ENCODE results near the gene C18orf63. TPM values are rescaled to one million over a fixed set of nuclear protein-coding genes. Genes with fewer than 3 reads are reported as not detected.
A peak's percentile ranks its signal among the peaks of the same experiment; 100 is the strongest.
"Not testable (repeated sequence)": the region's sequence is repeated elsewhere in the genome, so short reads cannot be mapped to it uniquely, and the experiment has no call there.

Gene C18orf63
- total RNA-seq, 2 experiments from 2014 or later, result not detected

GRCh38 chr18:74288730-74289129 lies 26.9 kb upstream of the C18orf63 start:
- Mint-ChIP-seq H3K4me1 (ENCODE audit: low read depth) (peaks cover 13% of the 10 kb centered on the region), H3K27me3 (ENCODE audit: low read depth) (no peaks in the 10 kb centered on the region), H3K4me3 (no peak overlapping the region), H3K9me3 (ENCODE audit: insufficient read depth) (no peaks in the 10 kb centered on the region), H3K36me3 (ENCODE audit: low read depth) (peaks cover 2% of the 10 kb centered on the region), H3K27ac (no peak overlapping the region)
- ChIA-PET CTCF (interaction anchor here (0.7 to 1.4 kb wide), 2 partner anchors 21 to 24 kb away, joined by 3 read pairs; no protein-coding TSS in a partner anchor), POLR2A (no interaction called here)
- DNase-seq (no peak), ATAC-seq (no peak)

- Mint-ChIP-seq H3K27ac (no peak overlapping the region), H3K4me1 (ENCODE audit: low read depth) (peaks cover 13% of the 10 kb centered on the region), H3K27me3 (ENCODE audit: low read depth) (no peaks in the 10 kb centered on the region), H3K36me3 (ENCODE audit: low read depth) (peaks cover 2% of the 10 kb centered on the region), H3K4me3 (no peak overlapping the region), H3K9me3 (ENCODE audit: insufficient read depth) (no peaks in the 10 kb centered on the region)
- DNase-seq (no peak), ATAC-seq (no peak)
- ChIA-PET CTCF (interaction anchor here (0.7 kb wide), 1 partner anchor 24 kb away, joined by 3 read pairs; no protein-coding TSS in a partner anchor), POLR2A (no interaction called here)
Observed at GRCh38 chr18:74289137-74289536, 26.5 kb upstream of the C18orf63 start.

GRCh38 chr18:74290021-74290420 lies 25.6 kb upstream of the C18orf63 start:
- Mint-ChIP-seq H3K4me1 (ENCODE audit: low read depth) (peaks cover 13% of the 10 kb centered on the region), H3K36me3 (ENCODE audit: low read depth) (peaks cover 2% of the 10 kb centered on the region), H3K27me3 (ENCODE audit: low read depth) (no peaks in the 10 kb centered on the region), H3K4me3 (peak overlapping the region; percentile 87), H3K9me3 (ENCODE audit: insufficient read depth) (no peaks in the 10 kb centered on the region), H3K27ac (no peak overlapping the region)
- DNase-seq (no peak), ATAC-seq (no peak)
- ChIA-PET POLR2A (no interaction called here), CTCF (interaction anchor here (1.3 kb wide), 1 partner anchor 20 kb away, joined by 4 read pairs; no protein-coding TSS in a partner anchor)

DNA sequence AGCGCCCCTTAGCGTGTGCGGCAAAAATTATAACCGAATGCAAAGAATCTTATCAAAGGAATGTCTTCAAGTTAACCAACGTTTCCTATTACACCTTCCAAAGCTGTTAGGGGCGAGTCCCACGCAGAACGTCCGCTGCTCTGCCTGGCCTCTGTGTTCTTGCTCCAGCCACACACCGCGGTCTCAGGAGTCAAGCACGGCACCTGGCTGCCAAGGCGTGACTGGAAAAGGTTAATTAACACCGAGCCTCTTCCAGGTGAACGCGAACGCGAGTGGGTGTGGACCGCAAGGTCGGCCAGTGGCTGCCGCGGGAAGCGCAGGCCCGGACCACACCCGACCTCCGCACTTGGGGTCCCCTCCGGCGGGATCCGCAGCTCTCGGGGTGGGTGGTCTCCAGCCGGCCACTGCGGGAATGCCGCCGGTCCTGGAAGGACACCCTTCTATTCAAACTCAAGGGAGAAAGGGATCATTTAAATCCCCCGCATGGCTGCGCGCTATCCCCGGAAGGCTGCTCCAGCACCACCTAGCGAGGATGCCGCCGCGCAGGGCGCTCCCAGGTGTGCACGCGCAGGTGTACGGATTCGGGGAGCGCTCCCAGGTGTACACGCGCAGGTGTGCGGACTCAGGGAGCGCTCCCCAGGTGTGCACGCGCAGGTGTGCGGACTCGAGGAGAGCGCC lies 24.7 kb upstream of the C18orf63 start:
- ATAC-seq, result no peak
- no peak for DNase-seq
- Mint-ChIP-seq H3K27me3 (ENCODE audit: low read depth) (no peaks in the 10 kb centered on the region), H3K27ac (no peak overlapping the region), H3K9me3 (ENCODE audit: insufficient read depth) (no peaks in the 10 kb centered on the region), H3K4me1 (ENCODE audit: low read depth) (peaks cover 13% of the 10 kb centered on the region), H3K36me3 (ENCODE audit: low read depth) (peaks cover 2% of the 10 kb centered on the region), H3K4me3 (peak overlapping the region; percentile 87)
- ChIA-PET CTCF (interaction anchor here (1.0 to 1.3 kb wide), 2 partner anchors 19 to 51 kb away, joined by 3 to 4 read pairs; no protein-coding TSS in a partner anchor), POLR2A (no interaction called here)

DNA sequence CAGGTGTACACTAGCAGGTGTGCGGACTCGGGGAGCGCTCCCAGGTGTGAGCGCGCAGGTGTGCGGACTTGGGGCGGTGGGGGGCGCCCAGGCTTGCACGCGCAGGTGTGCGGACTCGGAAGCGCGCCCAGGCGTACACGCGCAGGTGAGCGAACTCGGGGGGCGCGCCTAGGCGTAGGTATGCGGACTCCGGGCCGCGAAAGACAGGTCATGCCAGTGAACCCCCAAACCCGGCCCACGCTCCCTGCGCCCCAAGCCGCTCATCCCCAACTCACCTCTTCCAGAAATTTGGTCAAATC lies 24.2 kb upstream of the C18orf63 start:
- Mint-ChIP-seq H3K36me3 (ENCODE audit: low read depth) (peaks cover 2% of the 10 kb centered on the region), H3K9me3 (ENCODE audit: insufficient read depth) (no peaks in the 10 kb centered on the region), H3K27ac (peak overlapping the region; percentile 62), H3K4me3 (peak overlapping the region; percentile 87), H3K4me1 (ENCODE audit: low read depth) (peaks cover 13% of the 10 kb centered on the region), H3K27me3 (ENCODE audit: low read depth) (no peaks in the 10 kb centered on the region)
- POLR2A ChIA-PET, result no interaction called here
- DNase-seq, result no peak
- CTCF ChIA-PET, result interaction anchor here (1.0 kb wide), 1 partner anchor 51 kb away, joined by 3 read pairs; no protein-coding TSS in a partner anchor
- no peak for ATAC-seq

DNA sequence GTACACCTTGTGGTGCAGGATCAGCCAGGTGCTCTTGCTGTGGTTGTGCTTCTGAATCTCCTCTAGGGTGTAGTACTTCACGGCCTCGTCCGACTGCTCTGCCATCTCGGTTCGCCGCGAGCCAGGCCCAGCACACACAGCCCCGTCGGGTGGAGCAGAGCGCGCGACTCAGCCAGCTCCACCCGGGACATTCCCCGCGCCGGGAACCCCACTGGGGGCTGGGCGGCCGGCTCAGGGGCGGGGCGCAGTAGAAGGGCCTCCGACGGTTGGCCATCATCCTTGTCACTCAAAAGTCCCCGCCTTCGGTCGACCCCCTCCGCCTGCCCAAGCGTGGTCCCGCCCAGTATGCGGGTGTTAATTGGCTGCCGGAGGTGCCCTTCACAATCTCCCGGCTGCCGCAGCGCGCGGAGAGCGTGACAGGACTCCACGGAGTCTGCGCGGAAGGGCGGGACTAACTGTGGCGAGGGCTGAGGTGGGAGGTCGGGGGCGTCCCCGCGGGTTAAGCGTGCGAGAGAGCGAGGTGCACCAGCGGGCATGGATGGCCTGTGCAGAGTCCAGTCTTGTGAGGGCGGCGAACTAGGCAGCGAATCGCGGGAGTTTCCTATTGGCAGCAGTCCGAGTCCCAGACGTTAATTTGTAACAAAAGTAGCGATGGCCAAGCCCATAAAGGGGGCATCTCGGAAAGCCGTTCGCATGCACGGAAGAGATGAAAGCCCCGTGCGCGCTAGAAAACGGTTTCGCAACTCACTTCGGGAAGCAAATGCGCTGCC lies 23.7 kb upstream of the C18orf63 start, which contains the start of gene CYB5A:
CYB5A (minus strand) TSS at position 193 of the 770 bp plus-strand sequence; CDS start at position 105, 88 bp downstream.
- POLR2A ChIA-PET, result no interaction called here
- Mint-ChIP-seq H3K4me3 (peak within 1 kb of the TSS; percentile 87), H3K27me3 (ENCODE audit: low read depth) (no peaks in the 10 kb centered on the region), H3K9me3 (ENCODE audit: insufficient read depth) (no peaks in the 10 kb centered on the region), H3K36me3 (ENCODE audit: low read depth) (peaks cover 2% of the 10 kb centered on the region), H3K4me1 (ENCODE audit: low read depth) (peaks cover 13% of the 10 kb centered on the region), H3K27ac (peak within 1 kb of the TSS; percentile 70)
- CTCF ChIA-PET, result interaction anchor here (1.3 kb wide), 1 partner anchor 202 kb away, joined by 4 read pairs; no protein-coding TSS in a partner anchor
- peak; percentile 98 for DNase-seq
- ATAC-seq, result peak; percentile 100

GRCh38 chr18:74292541-74292858 lies 23.1 kb upstream of the C18orf63 start:
- Mint-ChIP-seq H3K4me3 (peak overlapping the region; percentile 87), H3K27ac (peak overlapping the region; percentile 9)
- POLR2A ChIA-PET, result no interaction called here

GRCh38 chr18:74292982-74293381 lies 22.7 kb upstream of the C18orf63 start:
- H3K4me3 Mint-ChIP-seq, result peak overlapping the region; percentile 87
- H3K9me3 Mint-ChIP-seq (ENCODE audit: insufficient read depth); DNase-seq; H3K27ac Mint-ChIP-seq; H3K27me3 Mint-ChIP-seq (ENCODE audit: low read depth); POLR2A ChIA-PET; H3K36me3 Mint-ChIP-seq (ENCODE audit: low read depth); ATAC-seq: not testable (repeated sequence)
- peaks cover 13% of the 10 kb centered on the region for H3K4me1 Mint-ChIP-seq (ENCODE audit: low read depth)
- CTCF ChIA-PET, result interaction anchor here (1.3 kb wide), 1 partner anchor 201 kb away, joined by 4 read pairs; no protein-coding TSS in a partner anchor

More at GRCh38 chr18:74292541-74292858, 23.1 kb upstream of the C18orf63 start:
- no peak for ATAC-seq
- Mint-ChIP-seq H3K4me1 (ENCODE audit: low read depth) (peaks cover 13% of the 10 kb centered on the region), H3K27me3 (ENCODE audit: low read depth) (no peaks in the 10 kb centered on the region), H3K9me3 (ENCODE audit: insufficient read depth) (no peaks in the 10 kb centered on the region), H3K36me3 (ENCODE audit: low read depth) (peaks cover 2% of the 10 kb centered on the region)
- no peak for DNase-seq
- CTCF ChIA-PET, result interaction anchor here (1.3 kb wide), 1 partner anchor 201 kb away, joined by 4 read pairs; no protein-coding TSS in a partner anchor

- peaks cover 2% of the 10 kb centered on the region for H3K36me3 Mint-ChIP-seq (ENCODE audit: low read depth)
- ChIA-PET POLR2A (no interaction called here), CTCF (no interaction called here)
- no peak overlapping the region for H3K4me3 Mint-ChIP-seq
- DNase-seq (no peak), ATAC-seq (no peak)
- H3K9me3 Mint-ChIP-seq (ENCODE audit: insufficient read depth), result no peaks in the 10 kb centered on the region
- peaks cover 13% of the 10 kb centered on the region for H3K4me1 Mint-ChIP-seq (ENCODE audit: low read depth)
- H3K27me3 Mint-ChIP-seq (ENCODE audit: low read depth), result peaks cover 3% of the 10 kb centered on the region
- no peak overlapping the region for H3K27ac Mint-ChIP-seq
Observed at GRCh38 chr18:74294526-74294925, 21.1 kb upstream of the C18orf63 start.

DNA sequence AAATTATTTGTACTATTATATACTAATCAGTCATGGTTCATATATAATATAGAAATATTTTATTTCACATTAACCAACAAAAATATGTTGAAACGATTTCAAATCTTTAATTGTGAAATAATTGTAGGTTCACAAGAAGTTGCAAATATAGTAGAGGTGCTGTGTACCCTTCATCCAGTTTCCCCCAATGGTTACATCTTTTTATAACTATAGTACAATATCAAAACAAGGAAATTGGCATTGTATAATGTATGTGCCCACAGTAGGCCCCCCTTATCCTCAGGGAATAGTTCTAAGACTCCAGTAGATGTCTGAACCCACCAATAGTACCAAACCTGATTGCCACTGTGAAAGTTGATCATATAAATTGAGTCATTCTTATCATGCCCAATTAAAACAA lies 16.5 kb upstream of the C18orf63 start:
- Mint-ChIP-seq H3K9me3 (ENCODE audit: insufficient read depth) (no peaks in the 10 kb centered on the region), H3K27ac (no peak overlapping the region), H3K4me1 (ENCODE audit: low read depth) (no peaks in the 10 kb centered on the region), H3K27me3 (ENCODE audit: low read depth) (peaks cover 23% of the 10 kb centered on the region), H3K36me3 (ENCODE audit: low read depth) (no peaks in the 10 kb centered on the region), H3K4me3 (no peak overlapping the region)
- no peak for DNase-seq
- ChIA-PET CTCF (no interaction called here), POLR2A (no interaction called here)
- ATAC-seq, result no peak

- Mint-ChIP-seq H3K4me1 (ENCODE audit: low read depth) (no peaks in the 10 kb centered on the region), H3K4me3 (no peak overlapping the region), H3K9me3 (ENCODE audit: insufficient read depth) (no peaks in the 10 kb centered on the region), H3K27ac (no peak overlapping the region), H3K36me3 (ENCODE audit: low read depth) (no peaks in the 10 kb centered on the region), H3K27me3 (ENCODE audit: low read depth) (peaks cover 26% of the 10 kb centered on the region)
- CTCF ChIA-PET, result interaction anchor here (2.0 kb wide), 1 partner anchor 10 kb away, joined by 7 read pairs; no protein-coding TSS in a partner anchor
- ATAC-seq (no peak), DNase-seq (no peak)
- POLR2A ChIA-PET, result no interaction called here
Observed at GRCh38 chr18:74299746-74300145, 15.9 kb upstream of the C18orf63 start.

- Mint-ChIP-seq H3K27me3 (ENCODE audit: low read depth) (peaks cover 44% of the 10 kb centered on the region), H3K36me3 (ENCODE audit: low read depth) (no peaks in the 10 kb centered on the region), H3K4me1 (ENCODE audit: low read depth) (no peaks in the 10 kb centered on the region), H3K9me3 (ENCODE audit: insufficient read depth) (no peaks in the 10 kb centered on the region), H3K4me3 (no peak overlapping the region), H3K27ac (no peak overlapping the region)
- POLR2A ChIA-PET, result no interaction called here
- DNase-seq, result no peak
- CTCF ChIA-PET, result interaction anchor here (1.9 kb wide), 1 partner anchor 39 kb away, joined by 5 read pairs; no protein-coding TSS in a partner anchor
- no peak for ATAC-seq
Observed at GRCh38 chr18:74303306-74303705, 12.3 kb upstream of the C18orf63 start.

Measured in activated CD8-positive, alpha-beta T cell treated with anti-CD3 and anti-CD28 coated beads, Interleukin-2, amount 10 ng/mL, durations not matched to agents 7 days and 5 days (primary cell).